Measurements from ENCODE around the gene PAX5. TPM values are rescaled to one million over a fixed set of nuclear protein-coding genes. Genes with fewer than 3 reads are reported as not detected.

Gene PAX5
- polyA plus RNA-seq (2011; rRNA removed) (not detected in 2 replicates), polyA plus RNA-seq (2017; fragmentation: RNase III; extraction: RNeasy Plus Mini Kit Qiagen cat#74134 plus additional on column Dnase treatment) (not detected in 3 replicates), polyA minus RNA-seq (2011; rRNA and poly(A)+ RNA removed) (not detected in 2 replicates)
- polyA plus RNA-seq (2012; cell fraction: cytosol; rRNA removed) = 0.01 TPM in 1 of 2 replicates, not detected in the other
- 0.01 TPM in 1 of 2 replicates, not detected in the other for polyA plus RNA-seq (2012; cell fraction: nucleus; rRNA removed)

- CTCF ChIA-PET = interaction anchor here (0.7 to 2.8 kb wide), 3 partner anchors 9 to 24 kb away, joined by 3 to 9 read pairs (median 5); no protein-coding TSS in a partner anchor
- peaks cover 19% of the 10 kb centered on the region for H3K4me1 ChIP-seq
- H3K4me3 ChIP-seq = peak within 1 kb of the TSS; percentile 50
- WGBS (ENCODE audit: missing lambda C conversion rate) = 75% methylated on average over 27 of the region's 27 CpGs
- no peak for TF ChIP-seq MAX (IDR thresholded peaks at IDR 0.05)
- peak; percentile 51; the same call in 1 of the 2 replicates for TF ChIP-seq REST (IDR thresholded peaks at IDR 0.05)
- no peak for TF ChIP-seq FOSL2 (IDR thresholded peaks at IDR 0.05)
- TF ChIP-seq FOSL2 (CRISPR knock-in tag; IDR thresholded peaks at IDR 0.05) = no peak
- DNase-seq (ENCODE audit: low read depth in 1 of 2, low spot score in 1 of 2) (no peak), ATAC-seq (no peak), FAIRE-seq (no peak)
- no peak within 1 kb of the TSS for H3K27ac ChIP-seq
- H3K9me3 ChIP-seq = no peaks in the 10 kb centered on the region
- POLR2A ChIA-PET = no interaction called here
- H3K4me2 ChIP-seq = peak within 1 kb of the TSS; percentile 97
These were observed at the start of gene PAX5 for GRCh38 chr9:37033682-37034304. Gene PAX5 (minus strand): TSS chr9:37034268. CDS start chr9:37034031, 237 bp downstream.

GRCh38 chr9:37083654-37084053, 49.6 kb upstream of the PAX5 start:
- Histone ChIP-seq H3K4me3 (no peak overlapping the region), H3K9me3 (peaks cover 7% of the 10 kb centered on the region; the same call in 2 of the 3 replicates), H3K4me1 (peaks cover 6% of the 10 kb centered on the region; the same call in 2 of the 3 replicates), H3K27ac (no peak overlapping the region), H3K4me2 (no peak overlapping the region)
- TF ChIP-seq HOXB13 (CRISPR knock-in tag; IDR thresholded peaks at IDR 0.05; ENCODE audit: low read depth) (no peak), RFX5 (IDR thresholded peaks at IDR 0.05) (no peak), NFE2L2 (conservative IDR thresholded peaks at IDR 0.05; ENCODE audit: low read length) (no peak), NR3C1 (IDR thresholded peaks at IDR 0.05) (no peak), CHD2 (IDR thresholded peaks at IDR 0.05; ENCODE audit: low read length, partially characterized antibody) (no peak), JUNB (IDR thresholded peaks at IDR 0.05) (no peak), RNF2 (IDR thresholded peaks at IDR 0.05; ENCODE audit: borderline replicate concordance, low read depth) (no peak), SREBF2 (IDR thresholded peaks at IDR 0.05) (no peak), HES2 (IDR thresholded peaks at IDR 0.05) (no peak), ZC3H11A (IDR thresholded peaks at IDR 0.05) (no peak), CBX8 (IDR thresholded peaks at IDR 0.05) (no peak), ZNF302 (CRISPR knock-in tag; IDR thresholded peaks at IDR 0.05) (no peak), EHMT2 (IDR thresholded peaks at IDR 0.05; ENCODE audit: low read depth) (no peak), FOSL2 (IDR thresholded peaks at IDR 0.05) (no peak), FOSL2 (CRISPR knock-in tag; IDR thresholded peaks at IDR 0.05) (no peak), MYC (IDR thresholded peaks at IDR 0.05; ENCODE audit: borderline replicate concordance, low read length) (no peak), KDM5A (IDR thresholded peaks at IDR 0.05) (no peak), NPAS2 (CRISPR knock-in tag; IDR thresholded peaks at IDR 0.05; ENCODE audit: borderline replicate concordance) (no peak), GATA3 (IDR thresholded peaks at IDR 0.05; ENCODE audit: borderline replicate concordance) (no peak)
- DNase-seq (ENCODE audit: low read depth in 1 of 2, low spot score in 1 of 2) (no peak), FAIRE-seq (no peak), ATAC-seq (no peak)
- CTCF ChIA-PET = interaction anchor here (1.8 kb wide), 1 partner anchor 13 kb away, joined by 4 read pairs; no protein-coding TSS in a partner anchor
- POLR2A ChIA-PET = no interaction called here

Measured in A549 (cell line).